H1 (cell line): Measurements from ENCODE around the gene ZDHHC1. TPM values are rescaled to one million over a fixed set of nuclear protein-coding genes. Genes with fewer than 3 reads are reported as not detected.

Source experiments
- CTCF ChIA-PET: fragments of 300-600 bp; sonication (Branson Sonifier 250); formaldehyde crosslinking; loops from one replicate; lab custom pipeline; 2021; ENCODE audit not compliant: partially characterized antibody; lab: Charles Lee
- POLR2A ChIA-PET: fragments of 300-600 bp; sonication (Branson Sonifier 250); formaldehyde crosslinking; loops from one replicate; lab custom pipeline; 2021; ENCODE audit warnings: inconsistent platforms; ENCODE audit not compliant: partially characterized antibody; lab: Charles Lee
- DNase-seq, 2 experiments: peaks; one replicate each; pipeline versions ENCODE4 v3.0.0 to v3.0.0-alpha.2; 2010 to 2022; ENCODE audit warnings: low spot score in 2 of 2, low read depth in 1 of 2, mixed read lengths in 1 of 2
- FAIRE-seq: peaks from 2 replicates; lab custom pipeline; 2011; peaks lifted over from hg19 to GRCh38; lab: Jason Lieb, UNC
- H2AFZ ChIP-seq: 2 replicates; pipeline ENCODE4 v1.8.1; 2012; ENCODE audit warnings: low read length, inconsistent platforms
- H2AK5ac ChIP-seq: 2 replicates; pipeline ENCODE4 v1.6.1; 2013; ENCODE audit warnings: low read depth, low read length
- H2BK120ac ChIP-seq: replicated peaks from 2 replicates; pipeline ENCODE3; 2013; ENCODE audit warnings: low read depth, low read length, inconsistent platforms
- H2BK12ac ChIP-seq: 2 replicates; pipeline ENCODE4 v1.6.1; 2013; ENCODE audit warnings: low read depth, low read length
- H2BK15ac ChIP-seq: 2 replicates; pipeline ENCODE4 v1.6.1; 2013; ENCODE audit warnings: low read length
- H2BK20ac ChIP-seq: 2 replicates; pipeline ENCODE4 v1.6.1; 2013; ENCODE audit warnings: low read length
- H2BK5ac ChIP-seq: 2 replicates; pipeline ENCODE4 v1.6.1; 2013; ENCODE audit warnings: low read depth, low read length
- H3K14ac ChIP-seq: 2 replicates; pipeline ENCODE4 v1.6.1; 2013; ENCODE audit warnings: inconsistent platforms; ENCODE audit not compliant: insufficient read length
- H3K18ac ChIP-seq: 2 replicates; pipeline ENCODE4 v1.6.1; 2013; ENCODE audit warnings: low read length; ENCODE audit errors: extremely low read depth
- H3K23ac ChIP-seq: 2 replicates; pipeline ENCODE4 v1.6.1; 2013; ENCODE audit warnings: inconsistent platforms; ENCODE audit not compliant: insufficient read length
- H3K23me2 ChIP-seq: 2 replicates; pipeline ENCODE4 v1.6.1; 2013; ENCODE audit warnings: low read depth, low read length
- H3K27ac ChIP-seq: 2 replicates; pipeline ENCODE4 v1.6.1; 2011; ENCODE audit warnings: low read depth, low read length, inconsistent platforms
- H3K27me3 ChIP-seq, 4 experiments: replicated peaks in 1 of 4; 1 replicate in 1 of 4; 2 replicates in 3 of 4; pipeline versions ENCODE4 v1.6.1 to v1.8.1; 2011 to 2013; ENCODE audit warnings: low read length in 3 of 4, mild to moderate bottlenecking in 3 of 4, inconsistent platforms in 2 of 4, mixed read lengths in 2 of 4, moderate library complexity in 1 of 4; ENCODE audit not compliant: control insufficient read depth in 3 of 4, insufficient read depth in 3 of 4; ENCODE audit errors: extremely low read depth in 1 of 4
- H3K36me3 ChIP-seq, 4 experiments: 2 replicates each; pipeline versions ENCODE4 v1.6.1 to v1.8.1; 2011 to 2013; ENCODE audit warnings: mild to moderate bottlenecking in 4 of 4, low read length in 3 of 4, moderate library complexity in 2 of 4, control low read depth in 1 of 4, inconsistent platforms in 1 of 4; ENCODE audit not compliant: insufficient read depth in 4 of 4, control insufficient read depth in 2 of 4
- H3K4ac ChIP-seq: replicated peaks from 2 replicates; pipeline ENCODE3; 2013; ENCODE audit warnings: low read length, low read depth, mixed read lengths, inconsistent platforms; ENCODE audit not compliant: insufficient read length
- H3K4me1 ChIP-seq, 4 experiments: replicated peaks in 1 of 4; 1 replicate in 1 of 4; 2 replicates in 3 of 4; pipeline versions ENCODE4 v1.6.1 to v1.8.1; 2011 to 2013; ENCODE audit warnings: low read length in 3 of 4, inconsistent platforms in 2 of 4, mixed read lengths in 1 of 4; ENCODE audit not compliant: insufficient read depth in 4 of 4, control insufficient read depth in 3 of 4
- H3K4me2 ChIP-seq, 2 experiments: 2 replicates each; pipeline versions ENCODE4 v1.6.1 to v1.8.1; 2011 to 2013; ENCODE audit warnings: low read depth in 2 of 2, low read length in 2 of 2, control low read depth in 1 of 2, inconsistent platforms in 1 of 2, mild to moderate bottlenecking in 1 of 2; ENCODE audit not compliant: insufficient read depth in 1 of 2
- H3K4me3 ChIP-seq, 4 experiments: fragments of 200-600, 300-600 bp in 1 of 4; sonication (generic), shearing (Covaris generic), sonication (Bioruptor Twin) in 1 of 4; 2 replicates each; pipeline versions ENCODE4 v1.5.1 to v1.8.1; 2011 to 2016; ENCODE audit warnings: low read length in 4 of 4, low read depth in 3 of 4, control low read depth in 2 of 4, inconsistent platforms in 2 of 4, mild to moderate bottlenecking in 2 of 4, mixed read lengths in 1 of 4, moderate library complexity in 1 of 4; ENCODE audit not compliant: insufficient read depth in 2 of 4; ENCODE audit errors: extremely low read depth in 1 of 4
- H3K56ac ChIP-seq: replicated peaks from 2 replicates; pipeline ENCODE3; 2013; ENCODE audit warnings: low read depth, mild to moderate bottlenecking, mixed read lengths, low read length, inconsistent platforms; ENCODE audit not compliant: insufficient read length
- H3K79me1 ChIP-seq: 2 replicates; pipeline ENCODE4 v1.6.1; 2013; ENCODE audit warnings: low read depth, low read length, control low read depth
- H3K79me2 ChIP-seq, 2 experiments: 2 replicates each; pipeline versions ENCODE4 v1.6.1 to v1.8.1; 2012 to 2013; ENCODE audit warnings: low read length in 2 of 2, mild to moderate bottlenecking in 2 of 2, inconsistent platforms in 1 of 2; ENCODE audit not compliant: insufficient read depth in 2 of 2, control insufficient read depth in 1 of 2
- H3K9ac ChIP-seq, 4 experiments: replicated peaks in 1 of 4; 1 replicate in 1 of 4; 2 replicates in 3 of 4; pipeline versions ENCODE4 v1.6.1 to v1.8.1; 2011 to 2013; ENCODE audit warnings: low read depth in 3 of 4, low read length in 3 of 4, control low read depth in 2 of 4, mild to moderate bottlenecking in 2 of 4, moderate library complexity in 2 of 4, inconsistent platforms in 1 of 4; ENCODE audit errors: extremely low read depth in 1 of 4
- H3K9me3 ChIP-seq, 2 experiments: 2 replicates each; pipeline versions ENCODE4 v1.6.1 to v1.8.1; 2012 to 2013; ENCODE audit warnings: mild to moderate bottlenecking in 2 of 2, moderate library complexity in 2 of 2, control low read depth in 1 of 2, inconsistent platforms in 1 of 2, low read depth in 1 of 2, low read length in 1 of 2, mixed read lengths in 1 of 2; ENCODE audit not compliant: insufficient read depth in 2 of 2
- H4K20me1 ChIP-seq, 2 experiments: replicated peaks in 1 of 2; 2 replicates each; pipeline versions ENCODE3 to v1.8.1; 2011 to 2013; ENCODE audit warnings: inconsistent platforms in 2 of 2, low read length in 2 of 2, mild to moderate bottlenecking in 1 of 2; ENCODE audit not compliant: insufficient read depth in 2 of 2, control insufficient read depth in 1 of 2
- H4K5ac ChIP-seq: 2 replicates; pipeline ENCODE4 v1.6.1; 2013; ENCODE audit warnings: low read length, low read depth, mixed read lengths, inconsistent platforms; ENCODE audit not compliant: insufficient read length
- H4K8ac ChIP-seq: 2 replicates; pipeline ENCODE4 v1.8.0; 2013; ENCODE audit warnings: mild to moderate bottlenecking, moderate library complexity, low read length, inconsistent platforms; ENCODE audit not compliant: insufficient read depth; ENCODE audit errors: extremely low read depth
- H4K91ac ChIP-seq: replicated peaks from 2 replicates; pipeline ENCODE3; 2013; ENCODE audit warnings: low read length, mixed read lengths, inconsistent platforms; ENCODE audit not compliant: insufficient read length
- BRCA1 ChIP-seq: IDR thresholded peaks from 2 replicates; pipeline ENCODE4 v1.6.1; 2012; ENCODE audit warnings: low read depth, low read length, improper control_type of control experiment
- CBX8 ChIP-seq: fragments of 300-800, 300-1000 bp; sonication (generic); IDR thresholded peaks from 2 replicates; pipeline ENCODE4 v1.7.1; 2016; ENCODE audit warnings: low read depth, low read length, borderline replicate concordance
- EGR1 ChIP-seq: IDR thresholded peaks from 2 replicates; pipeline ENCODE4 v1.6.1; 2011; ENCODE audit warnings: low read depth, low read length, borderline replicate concordance
- EZH2 ChIP-seq: fragments of 200-600 bp; sonication (generic); IDR thresholded peaks from 2 replicates; pipeline ENCODE4 v1.7.1; 2012; ENCODE audit warnings: low read depth, mild to moderate bottlenecking, moderate library complexity, low read length, inconsistent platforms; ENCODE audit not compliant: severe bottlenecking
- KDM1A ChIP-seq: fragments of 200-600, 300-600 bp; sonication (generic); IDR thresholded peaks from 2 replicates; pipeline ENCODE4 v1.7.1; 2016; ENCODE audit warnings: mild to moderate bottlenecking, low read length, borderline replicate concordance
- KDM5A ChIP-seq: fragments of 200-600 bp; IDR thresholded peaks from 2 replicates; pipeline ENCODE4 v1.7.1; 2012; ENCODE audit warnings: mild to moderate bottlenecking, low read length, inconsistent platforms, mixed read lengths
- NANOG ChIP-seq: IDR thresholded peaks from 2 replicates; pipeline ENCODE4 v1.6.1; 2011; ENCODE audit warnings: low read length, low read depth, mild to moderate bottlenecking, inconsistent platforms; ENCODE audit not compliant: insufficient read depth, poor library complexity, severe bottlenecking
- SIN3A ChIP-seq, 2 experiments: IDR thresholded peaks in 1 of 2; conservative IDR thresholded peaks in 1 of 2; 2 replicates each; pipeline ENCODE4 v1.6.1; 2011 to 2012; ENCODE audit warnings: low read length in 2 of 2, improper control_type of control experiment in 1 of 2, low read depth in 1 of 2, mild to moderate bottlenecking in 1 of 2
- SP4 ChIP-seq: IDR thresholded peaks from 2 replicates; pipeline ENCODE4 v1.6.1; 2012; ENCODE audit warnings: low read length, inconsistent platforms
- TAF1 ChIP-seq: IDR thresholded peaks from 2 replicates; pipeline ENCODE4 v1.6.1; 2011; ENCODE audit warnings: mild to moderate bottlenecking, low read depth, low read length
- TBP ChIP-seq: IDR thresholded peaks from 2 replicates; pipeline ENCODE4 v1.6.1; 2011; ENCODE audit warnings: low read depth, low read length, improper control_type of control experiment
- WGBS, 2 experiments: shearing (Covaris generic) in 1 of 2; methylation state at CpG; one replicate each; pipeline versions ENCODE4 v1.1.6 to v1.1.7; 2013 to 2015; ENCODE audit warnings: low lambda C conversion rate in 2 of 2, mixed read lengths in 2 of 2, inconsistent platforms in 1 of 2, low coverage in 1 of 2, missing lambda C conversion rate in 1 of 2; ENCODE audit not compliant: insufficient replicate concordance in 2 of 2, insufficient coverage in 1 of 2, insufficient read length in 1 of 2; ENCODE audit errors: extremely low coverage in 1 of 2, missing lambda C conversion rate in 1 of 2; 5-methylcytosine and 5-hydroxymethylcytosine counted together
- polyA plus RNA-seq, 7 experiments: library from polyadenylated mRNA; depleted of rRNA in 3 of 7; stranded (reverse) in 5 of 7; unstranded in 2 of 7; fragments of >200 nt in 5 of 7; fragments of 200-250 nt in 2 of 7; gene quantifications; 1 replicate in 5 of 7; 2 replicates in 1 of 7; 4 replicates in 1 of 7; pipeline versions ENCODE4 v1.2.1 to v1.2.3, GENCODE V29; 2011 to 2013; ENCODE audit warnings: missing spikeins in 2 of 7, mixed read lengths in 2 of 7
- total RNA-seq: library from RNA; stranded (reverse); fragmentation: NEBNext Ultra II Directional; extraction: Animal tissue kit (Norgen Biotek cat#: 25700); gene quantifications from 2 replicates; pipeline ENCODE4 v1.2.1, GENCODE V29; 2021

The ZDHHC1 gene
- total and polyA plus RNA-seq, 2 of the 8 experiments (the other 6 are each of a cell fraction or from before 2014, with no cell fraction given) = 3.1 to 4.9 TPM

GRCh38 chr16:67350324-67350723 is 66.0 kb downstream of the ZDHHC1 start:
- H3K9ac ChIP-seq = no peak overlapping the region
- no peaks in the 10 kb centered on the region for H3K79me2 ChIP-seq
- H2BK15ac ChIP-seq = no peak overlapping the region
- H3K18ac ChIP-seq = no peak overlapping the region
- H3K9me3 ChIP-seq = no peaks in the 10 kb centered on the region
- 83% methylated on average over 1 of the region's 1 CpG; no CpG with 5 or more reads in 1 of the 2 experiments for WGBS, 2 experiments
- H3K4me3 ChIP-seq = no peak overlapping the region
- no peak overlapping the region for H4K91ac ChIP-seq
- H4K8ac ChIP-seq = no peak overlapping the region
- CTCF ChIA-PET = interaction anchor here (1.1 to 2.5 kb wide), 9 partner anchors 9 to 113 kb away, joined by 3 to 9 read pairs (median 4); no protein-coding TSS in a partner anchor
- no peak overlapping the region for H3K4ac ChIP-seq
- H2AK5ac ChIP-seq = no peak overlapping the region
- H3K4me2 ChIP-seq = no peak overlapping the region
- H2BK20ac ChIP-seq = no peak overlapping the region
- H2AFZ ChIP-seq = no peak overlapping the region
- H4K20me1 ChIP-seq = no peaks in the 10 kb centered on the region
- no peak overlapping the region for H3K27ac ChIP-seq
- POLR2A ChIA-PET = no interaction called here
- H3K4me1 ChIP-seq = no peaks in the 10 kb centered on the region
- DNase-seq = no peak
- 0 out of 7 replicates have a peak, but pooled peaks cover 0 to 3% (median 0%) of the 10 kb centered on the region in 4 experiments for H3K27me3 ChIP-seq
- no peaks in the 10 kb centered on the region for H3K79me1 ChIP-seq
- no peak overlapping the region for H2BK5ac ChIP-seq
- H3K23ac ChIP-seq = no peak overlapping the region
- no peaks in the 10 kb centered on the region for H3K36me3 ChIP-seq
- H4K5ac ChIP-seq = no peak overlapping the region
- no peaks in the 10 kb centered on the region for H3K23me2 ChIP-seq
- H2BK120ac ChIP-seq = no peak overlapping the region
- H3K56ac ChIP-seq = no peak overlapping the region
- no peak overlapping the region for H2BK12ac ChIP-seq
- no peak overlapping the region for H3K14ac ChIP-seq
- no peak for FAIRE-seq
- TF ChIP-seq KDM5A = no peak
- no peak for TF ChIP-seq NANOG
- no peak for TF ChIP-seq CBX8
- TF ChIP-seq SP4 = no peak
- no peak for TF ChIP-seq EGR1
- TF ChIP-seq BRCA1 = no peak
- TF ChIP-seq EZH2 = no peak
- no peak for TF ChIP-seq SIN3A (conservative IDR thresholded peaks at IDR 0.05 in 1 of 2, IDR thresholded peaks at IDR 0.05 in 1 of 2; ENCODE audit: low read depth in 1 of 2, low read length in 2 of 2)
- TF ChIP-seq KDM1A = no peak
- no peak for TF ChIP-seq TAF1
- no peak for TF ChIP-seq TBP
